ENCODE results near the gene GARIN5A.

DNA sequence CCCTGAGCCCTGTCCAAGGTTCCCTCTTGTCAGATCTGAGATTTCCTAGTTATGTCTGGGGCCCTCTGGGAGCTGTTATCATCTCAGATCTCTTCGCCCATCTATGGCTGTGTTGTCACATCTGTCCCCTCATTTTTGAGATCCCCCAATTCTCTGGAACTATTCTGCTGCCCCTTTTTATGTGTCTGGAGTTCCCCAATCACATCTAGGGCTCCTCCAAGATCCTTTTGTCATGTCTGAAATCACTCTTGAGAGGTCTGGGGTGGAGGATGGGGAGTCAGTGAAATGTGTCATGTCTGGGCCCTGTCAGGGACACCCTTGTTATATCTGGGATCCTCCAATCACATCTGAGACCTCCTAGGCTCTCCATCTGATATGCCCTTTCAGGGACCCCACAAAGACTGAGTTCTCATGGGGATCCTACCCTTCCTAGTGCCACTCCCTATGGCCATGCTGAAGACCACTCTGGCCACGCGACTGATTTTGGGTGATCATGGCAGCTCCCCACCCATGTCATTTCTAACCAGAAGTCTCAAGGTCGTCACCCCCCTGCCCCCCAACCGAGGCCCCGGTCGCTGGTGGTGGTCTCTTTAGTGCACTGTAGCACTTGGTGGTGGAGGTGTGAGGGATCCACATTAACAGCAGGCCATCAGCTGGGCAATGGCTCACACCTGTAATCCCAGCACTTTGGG lies 47.7 kb downstream of the GARIN5A start:
- TF ChIP-seq POLR2A (IDR thresholded peaks at IDR 0.05; ENCODE audit: low read depth, low read length) (no peak), POLR2AphosphoS5 (IDR thresholded peaks at IDR 0.05; ENCODE audit: low read depth, low read length) (no peak), TAF1 (IDR thresholded peaks at IDR 0.05; ENCODE audit: borderline replicate concordance, low read depth, low read length) (no peak)
